CD14-positive monocyte (primary cell): ENCODE measurements around the gene E2F7. TPM values are rescaled to one million over a fixed set of nuclear protein-coding genes. Genes with fewer than 3 reads are reported as not detected.

Experiments
- DNase-seq, 3 donors: peaks; one replicate each; pipeline ENCODE4 v3.0.0-alpha.2; 2011 to 2022
- H2AFZ ChIP-seq: 2 replicates; pipeline ENCODE4 v1.6.0; 2012; ENCODE audit warnings: mild to moderate bottlenecking, low read depth, low read length, inconsistent platforms; ENCODE audit not compliant: insufficient read depth, poor library complexity, severe bottlenecking
- H3K27ac ChIP-seq, 2 donors: 1 replicate in 1 of 2; 2 replicates in 1 of 2; pipeline ENCODE4 v1.5.1; 2012 to 2013; ENCODE audit warnings: low read length in 2 of 2, control low read depth in 1 of 2, inconsistent platforms in 1 of 2, low read depth in 1 of 2, mild to moderate bottlenecking in 1 of 2
- H3K27me3 ChIP-seq, 2 donors: one replicate each; pipeline versions ENCODE4 v1.6.0 to v1.6.1; 2011 to 2013; ENCODE audit warnings: low read length in 2 of 2; ENCODE audit not compliant: control insufficient read depth in 2 of 2, insufficient read depth in 2 of 2
- H3K36me3 ChIP-seq, 2 donors: replicated peaks in 1 of 2; 1 replicate in 1 of 2; 2 replicates in 1 of 2; pipeline versions ENCODE4 v1.5.1 to v1.6.1; 2012 to 2013; ENCODE audit warnings: low read length in 2 of 2, control low read depth in 1 of 2, inconsistent platforms in 1 of 2, mild to moderate bottlenecking in 1 of 2; ENCODE audit not compliant: insufficient read depth in 2 of 2, control insufficient read depth in 1 of 2
- H3K4me1 ChIP-seq, 2 donors: 1 replicate in 1 of 2; 2 replicates in 1 of 2; pipeline versions ENCODE4 v1.5.1 to v1.6.1; 2012 to 2013; ENCODE audit warnings: low read length in 2 of 2, control low read depth in 1 of 2, inconsistent platforms in 1 of 2, mild to moderate bottlenecking in 1 of 2, moderate library complexity in 1 of 2; ENCODE audit not compliant: insufficient read depth in 2 of 2, control insufficient read depth in 1 of 2
- H3K4me2 ChIP-seq: replicated peaks from 2 replicates; pipeline ENCODE3; 2012; ENCODE audit warnings: low read length, moderate library complexity, mild to moderate bottlenecking; ENCODE audit not compliant: poor library complexity, severe bottlenecking; ENCODE audit errors: extremely low read depth
- H3K4me3 ChIP-seq, 3 experiments: fragments of 200-600 bp in 1 of 3; sonication (generic) in 1 of 3; replicated peaks in 1 of 3; 1 replicate in 2 of 3; 2 replicates in 1 of 3; pipeline ENCODE4 v1.5.1; 2011 to 2013; ENCODE audit warnings: low read length in 3 of 3, mild to moderate bottlenecking in 3 of 3, control low read depth in 2 of 3, low read depth in 2 of 3, inconsistent platforms in 1 of 3, moderate library complexity in 1 of 3
- H3K79me2 ChIP-seq: 2 replicates; pipeline ENCODE4 v1.6.0; 2012; ENCODE audit warnings: mild to moderate bottlenecking, control low read depth, inconsistent platforms, low read length, moderate library complexity; ENCODE audit not compliant: insufficient read depth
- H3K9ac ChIP-seq: 2 replicates; pipeline ENCODE4 v1.6.0; 2017; ENCODE audit warnings: low read length, mild to moderate bottlenecking; ENCODE audit not compliant: insufficient read depth, poor library complexity, severe bottlenecking
- H3K9me3 ChIP-seq, 2 donors: replicated peaks in 1 of 2; 1 replicate in 1 of 2; 2 replicates in 1 of 2; pipeline versions ENCODE4 v1.5.1 to v1.6.1; 2012 to 2013; ENCODE audit warnings: low read length in 2 of 2, control low read depth in 1 of 2; ENCODE audit not compliant: control insufficient read depth in 1 of 2, insufficient read depth in 1 of 2
- H4K20me1 ChIP-seq: 2 replicates; pipeline ENCODE4 v1.6.0; 2012; ENCODE audit warnings: mild to moderate bottlenecking, low read length, control low read depth, moderate library complexity; ENCODE audit not compliant: insufficient read depth
- H3K27ac Mint-ChIP-seq, 7 donors: one replicate each; pipeline ENCODE4 v1.8.0; 2020; ENCODE audit warnings: mild to moderate bottlenecking in 7 of 7, mixed read lengths in 7 of 7, moderate library complexity in 6 of 7, inconsistent platforms in 2 of 7
- H3K27me3 Mint-ChIP-seq, 3 donors: one replicate each; pipeline ENCODE4 v1.8.0; 2021 to 2022; ENCODE audit warnings: low read depth in 3 of 3, mild to moderate bottlenecking in 3 of 3, mixed read lengths in 3 of 3, moderate library complexity in 3 of 3, inconsistent platforms in 1 of 3
- H3K36me3 Mint-ChIP-seq, 2 donors: one replicate each; pipeline ENCODE4 v1.8.0; 2020; ENCODE audit warnings: mixed read lengths in 2 of 2, inconsistent platforms in 1 of 2, mild to moderate bottlenecking in 1 of 2
- H3K4me1 Mint-ChIP-seq: one replicate; pipeline ENCODE4 v1.8.0; 2020; ENCODE audit warnings: mild to moderate bottlenecking, mixed read lengths
- H3K4me3 Mint-ChIP-seq, 2 donors: one replicate each; pipeline ENCODE4 v1.8.0; 2020; ENCODE audit warnings: mild to moderate bottlenecking in 2 of 2, mixed read lengths in 2 of 2, moderate library complexity in 1 of 2
- H3K9me3 Mint-ChIP-seq, 7 donors: one replicate each; pipeline ENCODE4 v1.8.0; 2020 to 2022; ENCODE audit warnings: mixed read lengths in 7 of 7, mild to moderate bottlenecking in 6 of 7, moderate library complexity in 6 of 7, inconsistent platforms in 2 of 7
- WGBS: methylation state at CpG from one replicate; pipeline ENCODE4 v1.1.5; 2013; ENCODE audit warnings: missing lambda C conversion rate; ENCODE audit not compliant: insufficient coverage; 5-methylcytosine and 5-hydroxymethylcytosine counted together
- intact Hi-C, 2 donors: fragments of 100-400 bp; cut with micrococcal nuclease; formaldehyde crosslinking; loops; one replicate each; pipeline versions ENCODE4 v1.15.0 to v1.15.1; 2023
- polyA plus RNA-seq, 3 donors: library from polyadenylated mRNA; depleted of rRNA in 1 of 3; unstranded in 2 of 3; stranded (reverse) in 1 of 3; fragments of 300-500 nt in 2 of 3; fragments of >200 nt in 1 of 3; fragmentation: Illumina TruSeq in 2 of 3; gene quantifications; 1 replicate in 2 of 3; 2 replicates in 1 of 3; pipeline ENCODE4 v1.2.3, GENCODE V29; 2012 to 2021
- TF ChIP-seq, protein P1 (sequence below): fragments of 200-600 bp; IDR thresholded peaks from one replicate; pipeline ENCODE4 v1.8.0; 2022; ENCODE audit warnings: antibody characterized with exemption, mild to moderate bottlenecking

The E2F7 gene
- polyA plus RNA-seq, 3 donors, result not detected

- Histone ChIP-seq H3K79me2 (no peaks in the 10 kb centered on the region), H3K9ac (no peak overlapping the region), H3K36me3 (no peaks in the 10 kb centered on the region), H3K9me3 (no peaks in the 10 kb centered on the region), H2AFZ (no peak overlapping the region), H3K4me1 (no peaks in the 10 kb centered on the region), H3K4me2 (no peak overlapping the region), H3K4me3 (no peak overlapping the region), H4K20me1 (no peaks in the 10 kb centered on the region), H3K27me3 (no peaks in the 10 kb centered on the region), H3K27ac (no peak overlapping the region)
- intact Hi-C loops, result no loop called here
- TF ChIP-seq, protein P1, sequence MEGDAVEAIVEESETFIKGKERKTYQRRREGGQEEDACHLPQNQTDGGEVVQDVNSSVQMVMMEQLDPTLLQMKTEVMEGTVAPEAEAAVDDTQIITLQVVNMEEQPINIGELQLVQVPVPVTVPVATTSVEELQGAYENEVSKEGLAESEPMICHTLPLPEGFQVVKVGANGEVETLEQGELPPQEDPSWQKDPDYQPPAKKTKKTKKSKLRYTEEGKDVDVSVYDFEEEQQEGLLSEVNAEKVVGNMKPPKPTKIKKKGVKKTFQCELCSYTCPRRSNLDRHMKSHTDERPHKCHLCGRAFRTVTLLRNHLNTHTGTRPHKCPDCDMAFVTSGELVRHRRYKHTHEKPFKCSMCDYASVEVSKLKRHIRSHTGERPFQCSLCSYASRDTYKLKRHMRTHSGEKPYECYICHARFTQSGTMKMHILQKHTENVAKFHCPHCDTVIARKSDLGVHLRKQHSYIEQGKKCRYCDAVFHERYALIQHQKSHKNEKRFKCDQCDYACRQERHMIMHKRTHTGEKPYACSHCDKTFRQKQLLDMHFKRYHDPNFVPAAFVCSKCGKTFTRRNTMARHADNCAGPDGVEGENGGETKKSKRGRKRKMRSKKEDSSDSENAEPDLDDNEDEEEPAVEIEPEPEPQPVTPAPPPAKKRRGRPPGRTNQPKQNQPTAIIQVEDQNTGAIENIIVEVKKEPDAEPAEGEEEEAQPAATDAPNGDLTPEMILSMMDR, result no peak
- peaks cover 2 to 4% (median 4%) of the 10 kb centered on the region in 3 donors for H3K27me3 Mint-ChIP-seq
- H3K36me3 Mint-ChIP-seq, result no peaks in the 10 kb centered on the region
- peaks cover 0 to 5% (median 2%) of the 10 kb centered on the region in 7 donors for H3K9me3 Mint-ChIP-seq
- H3K4me1 Mint-ChIP-seq, result no peaks in the 10 kb centered on the region
- H3K4me3 Mint-ChIP-seq, result no peak overlapping the region
- H3K27ac Mint-ChIP-seq, result no peak overlapping the region
- 93% methylated on average over 3 of the region's 3 CpGs for WGBS
- no peak for DNase-seq
Observed at GRCh38 chr12:77072833-77073495, 7.6 kb upstream of the E2F7 start.

DNA sequence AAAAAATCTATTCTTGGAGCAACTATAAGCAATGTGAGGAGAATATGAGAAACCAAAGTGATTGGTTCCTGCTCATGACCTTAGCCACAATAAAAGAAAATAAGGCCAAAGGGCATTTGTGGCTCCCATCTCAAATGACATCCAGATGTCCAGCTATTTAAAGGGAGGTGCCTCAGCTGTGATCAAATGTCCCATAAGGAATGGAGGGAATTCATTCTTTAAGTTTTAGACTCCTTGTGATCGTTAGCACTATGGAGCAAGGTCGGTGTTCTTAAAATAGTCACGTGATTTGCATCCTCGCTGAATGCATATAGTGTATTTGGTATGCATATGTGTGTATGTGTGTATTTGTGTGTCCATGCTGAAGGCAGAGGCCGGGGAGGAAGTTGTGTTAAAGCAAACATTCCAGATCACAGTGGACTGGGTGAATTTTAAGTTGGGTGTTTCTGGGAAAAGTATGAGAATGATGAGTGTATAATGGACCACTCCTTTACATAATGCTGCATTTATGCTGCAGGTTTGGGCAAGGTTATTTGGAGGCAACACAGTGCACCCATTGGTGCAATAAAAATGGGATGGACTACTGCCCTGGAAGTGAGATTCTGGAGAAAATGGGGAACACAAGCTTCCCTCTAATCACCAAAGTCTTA is 5.6 kb upstream of the E2F7 start:
- no peak for DNase-seq
- Mint-ChIP-seq H3K4me3 (no peak overlapping the region), H3K27me3 (peaks cover 4 to 9% (median 7%) of the 10 kb centered on the region in 3 donors), H3K9me3 (peaks cover 0 to 4% (median 0%) of the 10 kb centered on the region in 7 donors), H3K36me3 (no peaks in the 10 kb centered on the region), H3K4me1 (peaks cover 4% of the 10 kb centered on the region), H3K27ac (no peak overlapping the region)
- 100% methylated on average over 2 of the region's 5 CpGs for WGBS
- Histone ChIP-seq H3K79me2 (no peaks in the 10 kb centered on the region), H4K20me1 (no peaks in the 10 kb centered on the region), H2AFZ (no peak overlapping the region), H3K4me3 (no peak overlapping the region), H3K27me3 (peaks cover 0 to 6% of the 10 kb centered on the region in 2 donors), H3K4me2 (no peak overlapping the region), H3K4me1 (peaks cover 2 to 5% of the 10 kb centered on the region in 2 donors), H3K9ac (no peak overlapping the region), H3K9me3 (no peaks in the 10 kb centered on the region), H3K27ac (no peak overlapping the region), H3K36me3 (no peaks in the 10 kb centered on the region)
- TF ChIP-seq, protein P1, result no peak
- intact Hi-C loops, result no loop called here
